Activated naive CD4-positive, alpha-beta T cell (primary cell): ENCODE measurements around the gene RGS17.

Experiments
- DNase-seq, 4 experiments: peaks; one replicate each; lab custom pipeline; 2025; lab: John Stamatoyannopoulos, UW

RGS17 gene

DNA sequence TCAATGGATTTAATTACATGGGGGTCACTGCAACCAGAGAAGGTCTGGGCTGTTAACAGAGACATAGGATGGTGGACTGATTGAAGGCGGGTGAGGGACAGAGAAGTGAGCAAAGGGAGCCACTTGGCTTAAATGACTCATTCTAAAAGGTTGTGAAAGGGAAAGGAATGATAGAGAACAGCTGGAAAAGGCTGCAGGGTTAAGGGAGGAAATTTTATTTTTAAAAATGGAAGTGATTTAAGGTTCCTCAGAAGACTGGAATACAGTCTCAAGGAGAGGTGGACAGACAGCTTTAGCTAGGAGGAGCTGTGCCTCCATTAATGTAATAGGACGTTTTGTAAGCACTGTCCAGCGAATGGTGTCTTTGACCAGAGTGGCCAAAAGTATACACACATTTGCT lies 46.7 kb downstream of the RGS17 start:
- DNase-seq = no peak

- no peak for DNase-seq
Measured at GRCh38 chr6:153083869-153084268, 47.2 kb downstream of the RGS17 start.

GRCh38 chr6:153081914-153082313 lies 49.2 kb downstream of the RGS17 start:
- DNase-seq = no peak

GRCh38 chr6:153076431-153076830 lies 54.7 kb downstream of the RGS17 start:
- DNase-seq = no peak

GRCh38 chr6:153074761-153075160 lies 56.3 kb downstream of the RGS17 start:
- DNase-seq = no peak

- DNase-seq = no peak
Measured at GRCh38 chr6:153073841-153074240, 57.2 kb downstream of the RGS17 start.

DNA sequence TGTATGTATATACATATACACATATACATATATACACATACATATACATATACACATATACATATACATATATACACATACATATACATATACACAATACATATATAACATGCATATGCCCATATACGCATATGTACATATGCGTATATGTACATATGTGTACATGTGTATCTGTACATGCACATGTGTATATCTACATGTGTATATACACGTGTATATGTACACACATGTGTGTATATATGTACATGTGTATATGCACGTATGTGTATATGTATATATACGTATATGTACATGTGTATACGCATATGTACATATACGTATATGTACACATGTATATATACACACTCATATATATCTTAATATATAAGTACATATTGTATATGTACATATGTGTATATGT lies 60.3 kb downstream of the RGS17 start:
- DNase-seq = no peak

DNA sequence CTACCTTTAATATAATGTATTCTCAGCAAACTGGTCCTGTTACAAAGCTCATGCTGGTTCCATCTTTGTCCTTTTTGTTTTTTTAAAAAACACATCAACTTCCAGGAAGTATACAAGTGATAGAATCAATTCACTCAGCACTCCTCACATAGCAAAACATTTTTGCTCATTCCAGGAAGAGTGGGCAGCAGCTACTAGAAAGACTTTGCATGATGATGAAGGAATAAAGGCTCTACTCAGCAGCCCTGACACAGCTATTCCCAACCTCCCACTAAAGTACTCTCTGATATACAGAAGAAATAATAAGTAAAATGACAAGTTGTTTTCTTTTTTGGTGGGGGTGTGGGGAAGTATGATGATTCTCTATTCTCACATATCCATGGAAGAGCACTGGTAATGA lies 61.2 kb downstream of the RGS17 start:
- DNase-seq = no peak

DNA sequence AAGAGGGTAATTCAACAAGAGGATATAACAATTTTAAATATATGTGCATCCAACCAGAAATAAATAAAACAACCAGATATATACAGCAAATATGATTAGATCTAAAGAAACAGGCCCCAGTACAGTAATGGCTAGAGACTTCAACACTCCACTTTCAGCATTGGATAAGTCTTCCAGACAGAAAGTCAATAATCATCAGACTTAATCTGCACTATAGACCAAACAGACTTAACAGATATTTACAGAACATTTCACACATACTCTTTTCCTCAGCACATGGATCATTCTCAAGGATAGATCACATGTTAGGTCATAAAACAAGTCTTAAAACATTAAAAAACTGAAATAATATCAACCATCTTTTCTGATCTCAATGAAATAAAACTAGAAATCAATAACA lies 65.9 kb downstream of the RGS17 start:
- DNase-seq = no peak

DNA sequence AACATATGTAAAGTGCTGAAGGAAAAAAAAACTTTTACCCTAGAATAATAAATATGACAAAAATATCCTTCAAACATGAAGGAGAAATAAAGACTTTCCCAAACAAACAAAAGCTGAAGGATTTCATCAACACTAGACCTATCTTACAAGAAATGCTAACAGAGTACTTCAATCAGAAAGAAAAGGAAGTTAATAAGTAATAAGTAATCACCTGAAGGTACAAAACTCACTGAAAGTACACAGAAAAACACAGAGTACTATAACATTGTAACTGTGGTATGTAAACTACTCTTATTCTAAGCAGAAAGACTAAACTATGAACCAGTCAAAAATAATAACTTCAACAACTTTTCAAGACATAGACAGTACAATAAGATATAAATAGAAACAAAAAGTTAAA lies 67.1 kb downstream of the RGS17 start:
- DNase-seq = no peak

DNA sequence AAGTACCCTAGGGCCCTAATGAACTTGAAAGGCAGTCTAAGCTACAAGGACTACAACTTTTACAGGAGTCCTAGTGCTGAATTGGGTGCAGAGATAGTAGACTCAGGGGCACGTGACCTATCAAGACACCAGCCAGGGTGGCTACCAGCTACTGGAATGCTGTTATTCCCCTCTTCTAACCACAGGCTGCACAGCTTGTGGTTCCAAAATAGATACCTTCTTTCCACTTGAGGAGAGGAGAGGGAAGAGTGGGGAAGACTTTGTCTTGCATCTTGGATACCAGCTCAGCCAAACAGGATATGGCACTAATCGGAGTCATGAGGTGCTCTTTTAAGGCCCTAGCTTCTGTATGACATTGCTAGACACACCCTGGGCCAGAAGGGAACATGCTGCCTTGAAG lies 68.6 kb downstream of the RGS17 start:
- DNase-seq = no peak

- DNase-seq = no peak
Measured at GRCh38 chr6:153059757-153060156, 71.3 kb downstream of the RGS17 start.

DNA sequence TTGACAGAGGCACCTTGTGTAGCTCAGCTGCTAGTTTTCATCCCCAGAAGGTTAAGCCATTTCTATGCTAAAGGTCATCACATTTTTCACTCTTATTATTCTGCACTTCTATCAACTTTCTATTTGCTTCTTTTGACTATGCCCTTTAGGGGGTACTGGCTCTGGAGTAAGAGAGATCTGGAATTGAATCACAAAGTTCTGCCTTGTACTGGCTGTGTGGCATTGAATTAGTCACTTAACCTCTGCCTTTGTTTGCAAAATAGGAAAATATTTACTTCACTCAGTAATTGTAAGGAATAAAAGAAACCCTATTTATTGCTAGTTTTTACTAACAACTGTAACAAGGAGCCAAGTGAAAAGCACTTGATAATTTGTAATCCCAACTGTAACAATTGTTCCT lies 71.8 kb downstream of the RGS17 start:
- DNase-seq = no peak

DNA sequence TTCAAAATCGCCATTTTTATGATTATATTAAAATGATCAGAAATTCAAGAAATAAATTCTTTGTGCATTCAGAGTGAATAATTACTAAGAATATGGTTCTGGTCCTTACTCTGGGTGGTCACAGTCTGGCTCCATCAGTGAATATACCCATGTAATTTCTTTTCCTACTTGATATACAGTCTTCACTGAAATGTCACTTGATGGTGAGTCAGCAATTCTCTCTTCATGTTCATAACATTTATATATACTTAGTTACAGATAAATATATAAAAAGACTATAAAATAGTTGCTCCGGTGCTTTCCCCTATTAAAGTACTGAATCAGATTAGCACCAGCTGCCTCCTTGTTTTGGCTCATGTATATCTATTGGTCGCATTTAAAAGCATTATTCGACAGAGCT lies 72.2 kb downstream of the RGS17 start:
- DNase-seq = no peak

DNA sequence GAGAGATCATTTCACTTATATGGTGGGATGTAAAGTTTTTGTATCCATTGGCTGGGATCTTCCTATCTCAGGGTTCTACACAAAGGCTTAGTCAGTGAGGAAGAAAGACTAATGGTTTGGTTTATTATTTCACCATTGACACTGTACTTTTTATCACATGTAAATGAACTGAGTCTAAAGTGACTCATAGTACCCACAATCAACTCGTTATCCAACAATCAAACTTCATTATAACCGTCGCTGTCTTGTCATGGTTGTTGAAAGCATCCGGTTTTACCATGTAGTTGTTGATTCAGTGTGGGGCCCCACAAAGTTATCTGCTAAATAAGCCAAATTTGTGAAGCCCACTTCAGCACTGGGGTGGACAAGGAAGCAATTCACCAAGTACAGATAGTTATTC lies 72.8 kb downstream of the RGS17 start:
- no peak for DNase-seq

GRCh38 chr6:153056308-153056707 lies 74.8 kb downstream of the RGS17 start:
- DNase-seq = no peak

DNA sequence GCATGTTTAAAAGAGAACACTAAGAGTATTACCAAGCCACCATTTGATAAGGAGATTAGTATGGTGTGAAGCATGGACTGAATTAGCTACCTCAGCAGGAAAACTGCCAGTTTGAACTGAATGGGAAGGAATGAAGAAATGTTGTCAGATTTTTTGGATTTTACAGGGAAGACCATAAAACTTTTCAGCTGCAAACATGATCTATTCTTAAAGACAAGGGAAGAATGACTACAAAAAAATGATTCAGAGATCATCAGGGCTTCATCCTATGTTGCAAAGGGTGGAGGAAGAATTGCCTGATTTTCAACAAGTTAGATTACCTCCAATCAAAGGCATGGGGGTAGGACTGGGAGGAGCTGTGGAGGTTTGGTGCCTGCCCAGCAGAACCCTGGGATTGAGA lies 79.3 kb downstream of the RGS17 start:
- no peak for DNase-seq

- no peak for DNase-seq
Measured at GRCh38 chr6:153048631-153049030, 82.5 kb downstream of the RGS17 start.

DNA sequence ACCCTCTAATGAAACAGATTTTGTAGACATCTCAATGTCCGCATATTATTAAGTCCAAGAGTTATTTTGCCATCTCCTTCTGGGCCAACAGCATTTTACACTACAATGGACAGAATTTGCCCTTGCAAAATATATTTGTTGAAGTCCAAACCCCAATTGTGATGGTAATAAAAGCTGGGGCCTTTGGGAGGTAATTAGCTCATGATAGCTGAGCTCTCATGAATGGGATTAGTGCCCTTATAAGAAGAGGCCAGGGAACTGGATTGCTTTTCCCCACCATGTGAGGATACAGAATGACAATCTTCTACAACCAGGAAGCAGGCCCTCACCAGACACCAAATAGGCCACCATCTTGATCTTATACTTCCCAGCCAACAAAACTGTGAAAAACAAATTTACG lies 83.7 kb downstream of the RGS17 start:
- no peak for DNase-seq

- DNase-seq = no peak
Measured at GRCh38 chr6:153045271-153045670, 85.8 kb downstream of the RGS17 start.

DNA sequence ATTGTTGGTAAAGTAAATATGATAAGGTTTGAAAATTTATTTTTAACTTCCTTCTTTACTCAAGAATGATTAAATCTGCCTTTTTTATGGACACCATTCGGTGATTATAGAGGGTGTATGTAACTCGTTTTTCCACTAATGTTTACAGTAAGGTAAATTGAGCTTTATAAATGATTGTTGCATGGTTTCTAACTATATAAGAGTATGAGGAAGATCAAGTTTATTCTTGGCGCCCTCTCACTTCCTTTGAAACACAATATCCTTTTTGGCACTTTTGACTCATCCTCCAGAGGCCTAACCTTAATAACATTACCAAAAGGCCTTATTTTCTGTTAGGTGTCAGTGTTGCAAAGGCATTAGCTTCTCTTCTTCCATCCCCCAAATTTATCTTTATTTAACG lies 86.8 kb downstream of the RGS17 start:
- no peak for DNase-seq

- DNase-seq = no peak
Measured at GRCh38 chr6:153043719-153044118, 87.4 kb downstream of the RGS17 start.

- DNase-seq = no peak
Measured at GRCh38 chr6:153038378-153039057, 92.6 kb downstream of the RGS17 start.

DNA sequence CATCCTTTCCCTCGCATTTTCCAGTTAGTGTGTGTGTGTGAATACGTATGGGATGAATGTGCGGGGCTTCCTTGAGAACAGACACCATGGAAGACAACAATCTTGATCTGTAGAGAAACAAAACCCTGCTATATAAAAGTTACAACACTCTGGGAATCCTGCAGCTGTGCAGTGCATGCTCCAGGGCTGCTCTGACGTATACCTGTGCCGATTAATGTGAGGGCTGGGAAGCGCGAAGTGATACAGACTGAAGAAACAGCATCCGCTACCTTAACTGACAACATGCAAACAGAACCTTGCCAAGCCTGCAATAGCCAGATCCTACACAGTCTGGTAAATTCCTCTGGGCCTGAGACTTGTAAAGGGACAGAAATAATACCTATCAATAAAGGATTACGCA lies 96.9 kb downstream of the RGS17 start:
- no peak for DNase-seq
